H1 (cell line): ENCODE measurements around the gene GPC6. TPM values are rescaled to one million over a fixed set of nuclear protein-coding genes. Genes with fewer than 3 reads are reported as not detected.

Experiments
- CTCF ChIA-PET: fragments of 300-600 bp; sonication (Branson Sonifier 250); formaldehyde crosslinking; loops from one replicate; lab custom pipeline; 2021; ENCODE audit not compliant: partially characterized antibody; lab: Charles Lee
- POLR2A ChIA-PET: fragments of 300-600 bp; sonication (Branson Sonifier 250); formaldehyde crosslinking; loops from one replicate; lab custom pipeline; 2021; ENCODE audit warnings: inconsistent platforms; ENCODE audit not compliant: partially characterized antibody; lab: Charles Lee
- DNase-seq, 2 experiments: peaks; one replicate each; pipeline versions ENCODE4 v3.0.0 to v3.0.0-alpha.2; 2010 to 2022; ENCODE audit warnings: low spot score in 2 of 2, low read depth in 1 of 2, mixed read lengths in 1 of 2
- FAIRE-seq: peaks from 2 replicates; lab custom pipeline; 2011; peaks lifted over from hg19 to GRCh38; lab: Jason Lieb, UNC
- H2AFZ ChIP-seq: 2 replicates; pipeline ENCODE4 v1.8.1; 2012; ENCODE audit warnings: low read length, inconsistent platforms
- H2AK5ac ChIP-seq: 2 replicates; pipeline ENCODE4 v1.6.1; 2013; ENCODE audit warnings: low read depth, low read length
- H2BK120ac ChIP-seq: replicated peaks from 2 replicates; pipeline ENCODE3; 2013; ENCODE audit warnings: low read depth, low read length, inconsistent platforms
- H2BK12ac ChIP-seq: 2 replicates; pipeline ENCODE4 v1.6.1; 2013; ENCODE audit warnings: low read depth, low read length
- H2BK15ac ChIP-seq: 2 replicates; pipeline ENCODE4 v1.6.1; 2013; ENCODE audit warnings: low read length
- H2BK20ac ChIP-seq: 2 replicates; pipeline ENCODE4 v1.6.1; 2013; ENCODE audit warnings: low read length
- H2BK5ac ChIP-seq: 2 replicates; pipeline ENCODE4 v1.6.1; 2013; ENCODE audit warnings: low read depth, low read length
- H3K14ac ChIP-seq: 2 replicates; pipeline ENCODE4 v1.6.1; 2013; ENCODE audit warnings: inconsistent platforms; ENCODE audit not compliant: insufficient read length
- H3K18ac ChIP-seq: 2 replicates; pipeline ENCODE4 v1.6.1; 2013; ENCODE audit warnings: low read length; ENCODE audit errors: extremely low read depth
- H3K23ac ChIP-seq: 2 replicates; pipeline ENCODE4 v1.6.1; 2013; ENCODE audit warnings: inconsistent platforms; ENCODE audit not compliant: insufficient read length
- H3K23me2 ChIP-seq: 2 replicates; pipeline ENCODE4 v1.6.1; 2013; ENCODE audit warnings: low read depth, low read length
- H3K27ac ChIP-seq: 2 replicates; pipeline ENCODE4 v1.6.1; 2011; ENCODE audit warnings: low read depth, low read length, inconsistent platforms
- H3K27me3 ChIP-seq, 4 experiments: replicated peaks in 1 of 4; 1 replicate in 1 of 4; 2 replicates in 3 of 4; pipeline versions ENCODE4 v1.6.1 to v1.8.1; 2011 to 2013; ENCODE audit warnings: low read length in 3 of 4, mild to moderate bottlenecking in 3 of 4, inconsistent platforms in 2 of 4, mixed read lengths in 2 of 4, moderate library complexity in 1 of 4; ENCODE audit not compliant: control insufficient read depth in 3 of 4, insufficient read depth in 3 of 4; ENCODE audit errors: extremely low read depth in 1 of 4
- H3K36me3 ChIP-seq, 4 experiments: 2 replicates each; pipeline versions ENCODE4 v1.6.1 to v1.8.1; 2011 to 2013; ENCODE audit warnings: mild to moderate bottlenecking in 4 of 4, low read length in 3 of 4, moderate library complexity in 2 of 4, control low read depth in 1 of 4, inconsistent platforms in 1 of 4; ENCODE audit not compliant: insufficient read depth in 4 of 4, control insufficient read depth in 2 of 4
- H3K4ac ChIP-seq: replicated peaks from 2 replicates; pipeline ENCODE3; 2013; ENCODE audit warnings: low read length, low read depth, mixed read lengths, inconsistent platforms; ENCODE audit not compliant: insufficient read length
- H3K4me1 ChIP-seq, 4 experiments: replicated peaks in 1 of 4; 1 replicate in 1 of 4; 2 replicates in 3 of 4; pipeline versions ENCODE4 v1.6.1 to v1.8.1; 2011 to 2013; ENCODE audit warnings: low read length in 3 of 4, inconsistent platforms in 2 of 4, mixed read lengths in 1 of 4; ENCODE audit not compliant: insufficient read depth in 4 of 4, control insufficient read depth in 3 of 4
- H3K4me2 ChIP-seq, 2 experiments: 2 replicates each; pipeline versions ENCODE4 v1.6.1 to v1.8.1; 2011 to 2013; ENCODE audit warnings: low read depth in 2 of 2, low read length in 2 of 2, control low read depth in 1 of 2, inconsistent platforms in 1 of 2, mild to moderate bottlenecking in 1 of 2; ENCODE audit not compliant: insufficient read depth in 1 of 2
- H3K4me3 ChIP-seq, 4 experiments: fragments of 200-600, 300-600 bp in 1 of 4; sonication (generic), shearing (Covaris generic), sonication (Bioruptor Twin) in 1 of 4; 2 replicates each; pipeline versions ENCODE4 v1.5.1 to v1.8.1; 2011 to 2016; ENCODE audit warnings: low read length in 4 of 4, low read depth in 3 of 4, control low read depth in 2 of 4, inconsistent platforms in 2 of 4, mild to moderate bottlenecking in 2 of 4, mixed read lengths in 1 of 4, moderate library complexity in 1 of 4; ENCODE audit not compliant: insufficient read depth in 2 of 4; ENCODE audit errors: extremely low read depth in 1 of 4
- H3K56ac ChIP-seq: replicated peaks from 2 replicates; pipeline ENCODE3; 2013; ENCODE audit warnings: low read depth, mild to moderate bottlenecking, mixed read lengths, low read length, inconsistent platforms; ENCODE audit not compliant: insufficient read length
- H3K79me1 ChIP-seq: 2 replicates; pipeline ENCODE4 v1.6.1; 2013; ENCODE audit warnings: low read depth, low read length, control low read depth
- H3K79me2 ChIP-seq, 2 experiments: 2 replicates each; pipeline versions ENCODE4 v1.6.1 to v1.8.1; 2012 to 2013; ENCODE audit warnings: low read length in 2 of 2, mild to moderate bottlenecking in 2 of 2, inconsistent platforms in 1 of 2; ENCODE audit not compliant: insufficient read depth in 2 of 2, control insufficient read depth in 1 of 2
- H3K9ac ChIP-seq, 4 experiments: replicated peaks in 1 of 4; 1 replicate in 1 of 4; 2 replicates in 3 of 4; pipeline versions ENCODE4 v1.6.1 to v1.8.1; 2011 to 2013; ENCODE audit warnings: low read depth in 3 of 4, low read length in 3 of 4, control low read depth in 2 of 4, mild to moderate bottlenecking in 2 of 4, moderate library complexity in 2 of 4, inconsistent platforms in 1 of 4; ENCODE audit errors: extremely low read depth in 1 of 4
- H3K9me3 ChIP-seq, 2 experiments: 2 replicates each; pipeline versions ENCODE4 v1.6.1 to v1.8.1; 2012 to 2013; ENCODE audit warnings: mild to moderate bottlenecking in 2 of 2, moderate library complexity in 2 of 2, control low read depth in 1 of 2, inconsistent platforms in 1 of 2, low read depth in 1 of 2, low read length in 1 of 2, mixed read lengths in 1 of 2; ENCODE audit not compliant: insufficient read depth in 2 of 2
- H4K20me1 ChIP-seq, 2 experiments: replicated peaks in 1 of 2; 2 replicates each; pipeline versions ENCODE3 to v1.8.1; 2011 to 2013; ENCODE audit warnings: inconsistent platforms in 2 of 2, low read length in 2 of 2, mild to moderate bottlenecking in 1 of 2; ENCODE audit not compliant: insufficient read depth in 2 of 2, control insufficient read depth in 1 of 2
- H4K5ac ChIP-seq: 2 replicates; pipeline ENCODE4 v1.6.1; 2013; ENCODE audit warnings: low read length, low read depth, mixed read lengths, inconsistent platforms; ENCODE audit not compliant: insufficient read length
- H4K8ac ChIP-seq: 2 replicates; pipeline ENCODE4 v1.8.0; 2013; ENCODE audit warnings: mild to moderate bottlenecking, moderate library complexity, low read length, inconsistent platforms; ENCODE audit not compliant: insufficient read depth; ENCODE audit errors: extremely low read depth
- H4K91ac ChIP-seq: replicated peaks from 2 replicates; pipeline ENCODE3; 2013; ENCODE audit warnings: low read length, mixed read lengths, inconsistent platforms; ENCODE audit not compliant: insufficient read length
- ASH2L ChIP-seq: fragments of 200-600, 300-600 bp; sonication (generic); IDR thresholded peaks from one replicate; pipeline ENCODE4 v1.7.1; 2017; ENCODE audit warnings: low read length
- BCL11A ChIP-seq, 2 experiments: IDR thresholded peaks; one replicate each; pipeline ENCODE4 v1.6.1; 2011; ENCODE audit warnings: low read depth in 2 of 2, low read length in 2 of 2, mild to moderate bottlenecking in 2 of 2
- JUN ChIP-seq: IDR thresholded peaks from 2 replicates; pipeline ENCODE4 v1.6.1; 2011; ENCODE audit warnings: low read depth, mild to moderate bottlenecking, improper control_type of control experiment, low read length
- KDM1A ChIP-seq: fragments of 200-600, 300-600 bp; sonication (generic); IDR thresholded peaks from 2 replicates; pipeline ENCODE4 v1.7.1; 2016; ENCODE audit warnings: mild to moderate bottlenecking, low read length, borderline replicate concordance
- RBBP5 ChIP-seq: IDR thresholded peaks from 2 replicates; pipeline ENCODE4 v1.7.1; 2012; ENCODE audit warnings: low read depth, mild to moderate bottlenecking, inconsistent platforms, low read length, moderate library complexity, borderline replicate concordance
- RNF2 ChIP-seq: fragments of 200-900, 300-1000 bp; sonication (generic); IDR thresholded peaks from 2 replicates; pipeline ENCODE4 v1.7.1; 2016; ENCODE audit warnings: borderline replicate concordance, low read depth, mild to moderate bottlenecking, antibody characterized with exemption, low read length; ENCODE audit not compliant: poor library complexity, severe bottlenecking; ENCODE audit errors: missing control alignments
- ZNF274 ChIP-seq: IDR thresholded peaks from 2 replicates; pipeline ENCODE4 v1.7.0; 2012; ENCODE audit warnings: low read length, borderline replicate concordance; ENCODE audit errors: extremely low read depth
- WGBS, 2 experiments: shearing (Covaris generic) in 1 of 2; methylation state at CpG; one replicate each; pipeline versions ENCODE4 v1.1.6 to v1.1.7; 2013 to 2015; ENCODE audit warnings: low lambda C conversion rate in 2 of 2, mixed read lengths in 2 of 2, inconsistent platforms in 1 of 2, low coverage in 1 of 2, missing lambda C conversion rate in 1 of 2; ENCODE audit not compliant: insufficient replicate concordance in 2 of 2, insufficient coverage in 1 of 2, insufficient read length in 1 of 2; ENCODE audit errors: extremely low coverage in 1 of 2, missing lambda C conversion rate in 1 of 2; 5-methylcytosine and 5-hydroxymethylcytosine counted together
- polyA plus RNA-seq, 7 experiments: library from polyadenylated mRNA; depleted of rRNA in 3 of 7; stranded (reverse) in 5 of 7; unstranded in 2 of 7; fragments of >200 nt in 5 of 7; fragments of 200-250 nt in 2 of 7; gene quantifications; 1 replicate in 5 of 7; 2 replicates in 1 of 7; 4 replicates in 1 of 7; pipeline versions ENCODE4 v1.2.1 to v1.2.3, GENCODE V29; 2011 to 2013; ENCODE audit warnings: missing spikeins in 2 of 7, mixed read lengths in 2 of 7
- total RNA-seq: library from RNA; stranded (reverse); fragmentation: NEBNext Ultra II Directional; extraction: Animal tissue kit (Norgen Biotek cat#: 25700); gene quantifications from 2 replicates; pipeline ENCODE4 v1.2.1, GENCODE V29; 2021

The GPC6 gene
- total and polyA plus RNA-seq, 2 of the 8 experiments (the other 6 are each of a cell fraction or from before 2014, with no cell fraction given): 5.4 to 12.0 TPM

DNA sequence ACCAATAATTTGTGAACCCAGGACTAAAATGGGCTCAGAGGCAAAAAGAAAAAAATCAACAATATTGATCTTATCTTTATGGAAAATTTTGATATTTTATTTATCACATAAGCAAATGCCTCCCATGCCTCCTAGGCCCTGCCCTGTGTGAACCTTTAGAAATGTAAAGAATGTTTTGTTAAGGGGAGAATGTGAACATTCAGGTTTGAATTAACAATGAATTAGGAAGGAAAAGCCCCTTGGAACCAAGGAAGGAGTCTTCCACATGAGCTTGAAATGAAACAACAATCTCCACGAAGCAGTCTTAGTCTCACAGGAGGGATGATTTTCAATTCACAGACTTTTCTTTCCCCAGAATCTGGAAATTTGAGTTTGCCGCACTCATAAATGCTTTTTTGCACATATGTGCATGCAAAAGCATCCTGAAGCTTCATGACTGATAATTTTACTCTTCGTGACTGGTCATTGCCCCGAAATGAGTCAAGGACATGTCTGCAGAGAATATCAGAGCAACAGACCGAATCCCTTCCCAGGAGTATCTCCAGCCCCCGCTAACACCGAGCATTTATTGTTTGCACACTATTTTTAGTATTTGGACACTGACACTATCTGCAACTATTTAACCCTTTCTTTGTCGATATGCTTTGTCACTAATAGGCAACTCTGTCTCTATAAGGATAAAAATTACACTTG is 1117.7 kb downstream of the GPC6 start:
- Histone ChIP-seq H3K56ac (no peak overlapping the region), H3K27ac (no peak overlapping the region), H3K4me2 (peak overlapping the region; percentile 55 to 57), H4K91ac (no peak overlapping the region), H3K14ac (no peak overlapping the region), H3K23ac (no peak overlapping the region), H4K20me1 (no peaks in the 10 kb centered on the region), H3K4ac (no peak overlapping the region), H3K9me3 (no peaks in the 10 kb centered on the region), H2BK5ac (peak overlapping the region; percentile 27; the same call in 1 of the 2 replicates), H3K79me1 (no peaks in the 10 kb centered on the region), H2AK5ac (peak overlapping the region; percentile 9; the same call in 1 of the 2 replicates), H3K18ac (peak overlapping the region; percentile 10), H3K79me2 (no peaks in the 10 kb centered on the region), H3K27me3 (no peaks in the 10 kb centered on the region; a peak in 1 of 7 replicates), H2BK12ac (0 out of 2 replicates have a peak overlapping the region, but pooled peaks have one; percentile 53), H2BK120ac (peak overlapping the region; percentile 45), H2AFZ (no peak overlapping the region), H4K5ac (no peak overlapping the region), H3K4me1 (peaks cover 3 to 16% (median 5%) of the 10 kb centered on the region in 4 experiments; a peak in 5 of 7 replicates), H2BK15ac (no peak overlapping the region), H3K4me3 (peak overlapping the region in 3 of 4 experiments; percentile 9 to 41 (median 15); a peak in 3 of 8 replicates), H2BK20ac (peak overlapping the region; percentile 91; the same call in 1 of the 2 replicates), H3K9ac (peak overlapping the region in 2 of 4 experiments; percentile 3 to 18; a peak in 1 of 7 replicates), H4K8ac (no peak overlapping the region), H3K23me2 (no peaks in the 10 kb centered on the region), H3K36me3 (no peaks in the 10 kb centered on the region)
- POLR2A ChIA-PET: no interaction called here
- FAIRE-seq: peak; percentile 68
- CTCF ChIA-PET: interaction anchor here (1.0 to 1.8 kb wide), 6 partner anchors 10 to 1768 kb away, joined by 3 to 7 read pairs (median 4); no protein-coding TSS in a partner anchor
- WGBS, 2 experiments: 56% methylated on average over 8 of the region's 8 CpGs; no CpG with 5 or more reads in 1 of the 2 experiments
- DNase-seq: peak in 1 of 2 experiments; percentile 15
- TF ChIP-seq ASH2L (peak; percentile 92), RBBP5 (peak; percentile 94; the same call in 1 of the 2 replicates), ZNF274 (no peak), JUN (no peak), KDM1A (no peak), RNF2 (no peak), BCL11A (IDR thresholded peaks at IDR 0.05; ENCODE audit: low read depth in 2 of 2, low read length in 2 of 2) (peak in 1 of 2 experiments; percentile 29)
